Cortex of kidney (tissue), 1 donor: ENCODE results near the gene TFG.

Source experiments
- DNase-seq: peaks from one replicate; lab custom pipeline; 2025; lab: John Stamatoyannopoulos, UW

TFG gene

GRCh38 chr3:100706365-100706764 lies 2.9 kb upstream of the TFG start:
- DNase-seq, result no peak

- DNase-seq, result no peak
Observed at GRCh38 chr3:100708644-100708988, 678 bp upstream of the TFG start.

GRCh38 chr3:100709842-100710260 lies 557 bp downstream of the TFG start:
- no peak for DNase-seq

- no peak for DNase-seq
Observed at GRCh38 chr3:100710261-100710968, 1.1 kb downstream of the TFG start.

- DNase-seq, result no peak
Observed at GRCh38 chr3:100715176-100715575, 5.9 kb downstream of the TFG start.

GRCh38 chr3:100717063-100717462 lies 7.8 kb downstream of the TFG start:
- DNase-seq, result no peak

- no peak for DNase-seq
Observed at GRCh38 chr3:100717637-100718487, 8.6 kb downstream of the TFG start.

GRCh38 chr3:100719136-100719535 lies 9.8 kb downstream of the TFG start:
- DNase-seq, result no peak

- DNase-seq, result no peak
Observed at GRCh38 chr3:100720426-100720825, 11.1 kb downstream of the TFG start.

GRCh38 chr3:100725935-100726513 lies 16.7 kb downstream of the TFG start:
- DNase-seq, result no peak

- DNase-seq, result no peak
Observed at GRCh38 chr3:100726706-100727105, 17.4 kb downstream of the TFG start.

- no peak for DNase-seq
Observed at GRCh38 chr3:100730524-100730923, 21.2 kb downstream of the TFG start.

GRCh38 chr3:100732435-100732834 lies 23.1 kb downstream of the TFG start:
- no peak for DNase-seq

- DNase-seq, result no peak
Observed at GRCh38 chr3:100737334-100737733, 28.0 kb downstream of the TFG start.

- DNase-seq, result no peak
Observed at GRCh38 chr3:100740207-100740606, 30.9 kb downstream of the TFG start.

- no peak for DNase-seq
Observed at GRCh38 chr3:100743535-100743934, 34.2 kb downstream of the TFG start.

GRCh38 chr3:100744671-100745070 lies 35.4 kb downstream of the TFG start:
- no peak for DNase-seq

GRCh38 chr3:100745617-100746016 lies 36.3 kb downstream of the TFG start:
- DNase-seq, result no peak

- DNase-seq, result no peak
Observed at GRCh38 chr3:100746092-100746491, 36.8 kb downstream of the TFG start.

GRCh38 chr3:100748220-100748619 lies 38.9 kb downstream of the TFG start:
- DNase-seq, result no peak

GRCh38 chr3:100748967-100749366 lies 39.7 kb downstream of the TFG start:
- DNase-seq, result no peak

- no peak for DNase-seq
Observed at GRCh38 chr3:100753846-100754245, 44.6 kb downstream of the TFG start.
